22Rv1 (cell line): Measurements from ENCODE around the gene ENKD1.

Source experiments
- CTCF ChIP-seq: fragments of 450-650 bp; IDR thresholded peaks from 2 replicates; pipeline ENCODE4 v1.5.1; 2017; ENCODE audit warnings: mild to moderate bottlenecking
- ZFX ChIP-seq: fragments of 450-650 bp; IDR thresholded peaks from 2 replicates; pipeline ENCODE4 v1.6.1; 2017; ENCODE audit warnings: antibody characterized with exemption, borderline replicate concordance

GRCh38 chr16:67701420-67701819 lies 34.9 kb upstream of the ENKD1 start:
- TF ChIP-seq CTCF, result no peak
- no peak for TF ChIP-seq ZFX
